HG02885 (cell line): Measurements from ENCODE around the gene EBF3.

Experiments
- ATAC-seq: cut with Tn5 transposase; IDR thresholded peaks from one replicate; pipeline ENCODE4 v1.9.1; 2021; ENCODE audit warnings: mild to moderate bottlenecking; ENCODE audit not compliant: unreplicated experiment, poor library complexity

Gene EBF3

GRCh38 chr10:129945941-129946760, 17.9 kb downstream of the EBF3 start:
- ATAC-seq = no peak

- ATAC-seq = no peak
These were observed 18.5 kb downstream of the EBF3 start for GRCh38 chr10:129945526-129945925.

GRCh38 chr10:129945064-129945463, 19.0 kb downstream of the EBF3 start:
- no peak for ATAC-seq

GRCh38 chr10:129944456-129944855, 19.6 kb downstream of the EBF3 start:
- ATAC-seq = no peak

GRCh38 chr10:129942936-129943715, 20.9 kb downstream of the EBF3 start:
- no peak for ATAC-seq

- ATAC-seq = no peak
These were observed 21.7 kb downstream of the EBF3 start for GRCh38 chr10:129942391-129942790.

- ATAC-seq = no peak
These were observed 22.1 kb downstream of the EBF3 start for GRCh38 chr10:129942019-129942277.

- ATAC-seq = no peak
These were observed 22.7 kb downstream of the EBF3 start for GRCh38 chr10:129941199-129942018.

- ATAC-seq = no peak
These were observed 23.4 kb downstream of the EBF3 start for GRCh38 chr10:129940617-129941198.

- no peak for ATAC-seq
These were observed 24.4 kb downstream of the EBF3 start for GRCh38 chr10:129939416-129940275.

- no peak for ATAC-seq
These were observed 25.6 kb downstream of the EBF3 start for GRCh38 chr10:129938460-129938859.

- no peak for ATAC-seq
These were observed 26.7 kb downstream of the EBF3 start for GRCh38 chr10:129937351-129937751.

GRCh38 chr10:129936923-129937300, 27.2 kb downstream of the EBF3 start:
- ATAC-seq = no peak

GRCh38 chr10:129936266-129936922, 27.7 kb downstream of the EBF3 start:
- no peak for ATAC-seq

- ATAC-seq = no peak
These were observed 28.3 kb downstream of the EBF3 start for GRCh38 chr10:129935867-129936152.

GRCh38 chr10:129935102-129935866, 28.8 kb downstream of the EBF3 start:
- ATAC-seq = no peak

- no peak for ATAC-seq
These were observed 29.7 kb downstream of the EBF3 start for GRCh38 chr10:129934196-129934925.

- ATAC-seq = no peak
These were observed 30.5 kb downstream of the EBF3 start for GRCh38 chr10:129933456-129934092.
